Measurements from ENCODE around the gene TAGAP. TPM values are rescaled to one million over a fixed set of nuclear protein-coding genes. Genes with fewer than 3 reads are reported as not detected.

TAGAP gene
- total RNA-seq, 4 donors from 2014 or later, result 1.2 to 1.9 (median 1.5) TPM

DNA sequence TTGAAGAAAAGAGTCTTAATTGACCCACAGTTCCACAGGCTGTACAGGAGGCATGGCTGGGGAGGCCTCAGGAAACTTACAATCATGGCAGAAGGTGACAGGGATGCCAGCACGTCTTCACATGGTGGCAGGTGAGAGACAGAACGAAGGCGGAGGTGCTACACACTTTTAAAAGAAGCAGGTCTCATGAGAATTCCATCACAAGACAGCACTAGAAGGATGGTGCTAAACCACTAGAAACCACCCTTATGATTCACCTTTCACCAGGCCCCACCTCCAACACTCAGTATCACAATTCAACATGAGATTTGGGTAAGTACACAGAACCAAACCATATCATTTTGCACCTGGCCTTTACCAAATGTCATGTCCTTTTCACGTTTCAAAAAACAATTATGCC is 20.9 kb downstream of the TAGAP start:
- no peaks in the 10 kb centered on the region for H3K4me1 ChIP-seq
- TF ChIP-seq POLR2AphosphoS5 (IDR thresholded peaks at IDR 0.05), result no peak
- no peak for TF ChIP-seq EP300 (IDR thresholded peaks at IDR 0.05)
- no peak for TF ChIP-seq POLR2A (IDR thresholded peaks at IDR 0.05)
- TF ChIP-seq, protein P1, sequence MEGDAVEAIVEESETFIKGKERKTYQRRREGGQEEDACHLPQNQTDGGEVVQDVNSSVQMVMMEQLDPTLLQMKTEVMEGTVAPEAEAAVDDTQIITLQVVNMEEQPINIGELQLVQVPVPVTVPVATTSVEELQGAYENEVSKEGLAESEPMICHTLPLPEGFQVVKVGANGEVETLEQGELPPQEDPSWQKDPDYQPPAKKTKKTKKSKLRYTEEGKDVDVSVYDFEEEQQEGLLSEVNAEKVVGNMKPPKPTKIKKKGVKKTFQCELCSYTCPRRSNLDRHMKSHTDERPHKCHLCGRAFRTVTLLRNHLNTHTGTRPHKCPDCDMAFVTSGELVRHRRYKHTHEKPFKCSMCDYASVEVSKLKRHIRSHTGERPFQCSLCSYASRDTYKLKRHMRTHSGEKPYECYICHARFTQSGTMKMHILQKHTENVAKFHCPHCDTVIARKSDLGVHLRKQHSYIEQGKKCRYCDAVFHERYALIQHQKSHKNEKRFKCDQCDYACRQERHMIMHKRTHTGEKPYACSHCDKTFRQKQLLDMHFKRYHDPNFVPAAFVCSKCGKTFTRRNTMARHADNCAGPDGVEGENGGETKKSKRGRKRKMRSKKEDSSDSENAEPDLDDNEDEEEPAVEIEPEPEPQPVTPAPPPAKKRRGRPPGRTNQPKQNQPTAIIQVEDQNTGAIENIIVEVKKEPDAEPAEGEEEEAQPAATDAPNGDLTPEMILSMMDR (IDR thresholded peaks at IDR 0.05), result no peak
- no peaks in the 10 kb centered on the region for H3K36me3 ChIP-seq
- no peak overlapping the region for H3K4me3 ChIP-seq
- no peak for DNase-seq (ENCODE audit: low spot score in 2 of 2)
- H3K27ac ChIP-seq, result no peak overlapping the region
- peaks cover 5% of the 10 kb centered on the region for H3K9me3 ChIP-seq
- 90% methylated on average over 4 of the region's 4 CpGs for WGBS
- H3K27me3 ChIP-seq, result no peaks in the 10 kb centered on the region

DNA sequence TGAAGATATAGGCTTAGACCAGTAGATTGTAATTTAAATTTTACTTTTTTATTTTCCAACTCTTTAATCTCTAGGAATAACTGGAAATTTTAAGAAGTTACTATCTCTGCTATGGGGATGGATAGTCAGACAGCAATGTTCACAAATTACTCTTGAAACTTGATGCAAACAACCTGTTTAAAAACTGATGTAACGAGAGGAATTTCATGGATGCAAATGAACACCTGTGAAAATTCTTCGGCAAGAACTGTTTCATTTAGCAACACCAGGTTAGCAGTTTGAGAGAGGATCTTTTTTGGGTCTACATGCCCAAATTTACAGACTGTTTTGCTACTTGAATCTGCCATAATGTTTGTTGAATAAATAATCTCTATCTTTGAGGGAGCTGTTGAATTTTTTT is 24.8 kb downstream of the TAGAP start:
- TF ChIP-seq EP300 (IDR thresholded peaks at IDR 0.05) (no peak), POLR2AphosphoS5 (IDR thresholded peaks at IDR 0.05) (no peak), POLR2A (IDR thresholded peaks at IDR 0.05) (no peak)
- TF ChIP-seq, protein P1 (IDR thresholded peaks at IDR 0.05), result no peak
- peaks cover under 1% of the 10 kb centered on the region for H3K9me3 ChIP-seq
- H3K4me3 ChIP-seq, result no peak overlapping the region
- H3K36me3 ChIP-seq, result no peaks in the 10 kb centered on the region
- no peaks in the 10 kb centered on the region for H3K4me1 ChIP-seq
- no peak for DNase-seq (ENCODE audit: low spot score in 2 of 2)
- 91% methylated on average over 2 of the region's 2 CpGs for WGBS
- no peak overlapping the region for H3K27ac ChIP-seq
- no peaks in the 10 kb centered on the region for H3K27me3 ChIP-seq

DNA sequence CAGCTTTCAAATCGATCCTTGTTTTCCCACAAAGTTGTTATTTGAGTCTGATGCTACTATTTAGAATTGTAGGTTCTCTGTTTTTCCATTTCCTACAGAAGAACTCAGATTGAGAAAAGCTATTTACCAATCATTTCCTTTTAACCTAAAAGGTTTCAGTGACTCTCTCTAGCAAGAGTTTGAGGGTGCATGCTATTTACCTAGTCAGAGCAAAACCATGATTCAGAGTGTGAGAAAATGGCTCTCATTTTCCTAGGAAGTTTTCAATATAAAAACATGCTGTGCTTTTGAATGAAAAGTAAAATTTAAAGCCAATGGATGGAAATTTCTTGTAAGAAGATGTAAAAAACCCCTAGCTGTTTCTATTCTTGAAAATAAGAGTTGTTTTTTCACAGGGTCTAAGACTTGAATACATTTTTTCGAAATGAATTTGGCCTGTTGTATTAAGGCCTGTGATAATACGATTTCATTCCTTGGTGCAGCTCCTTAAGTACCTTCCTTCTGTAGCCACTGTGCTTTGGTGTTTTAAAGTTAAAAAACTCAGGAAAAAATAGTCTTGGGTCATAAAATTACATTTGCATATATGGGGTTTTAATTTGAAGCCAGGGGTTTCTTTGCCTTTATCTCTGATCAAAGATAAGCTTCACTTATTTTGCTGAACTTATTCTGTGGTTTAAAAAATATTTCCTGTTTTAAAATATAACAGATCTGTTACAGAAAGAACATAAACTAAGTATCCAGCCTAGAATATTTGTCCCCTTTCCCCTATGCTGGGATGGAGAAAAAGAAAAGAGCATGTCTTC is 26.8 kb downstream of the TAGAP start:
- Histone ChIP-seq H3K27me3 (no peaks in the 10 kb centered on the region), H3K36me3 (no peaks in the 10 kb centered on the region), H3K4me3 (no peak overlapping the region), H3K27ac (no peak overlapping the region), H3K4me1 (no peaks in the 10 kb centered on the region), H3K9me3 (no peaks in the 10 kb centered on the region)
- DNase-seq (ENCODE audit: low spot score in 2 of 2), result no peak
- 84% methylated on average over 3 of the region's 3 CpGs for WGBS
- TF ChIP-seq, protein P1 (IDR thresholded peaks at IDR 0.05), result no peak
- TF ChIP-seq EP300 (IDR thresholded peaks at IDR 0.05) (no peak), POLR2A (IDR thresholded peaks at IDR 0.05) (no peak), POLR2AphosphoS5 (IDR thresholded peaks at IDR 0.05) (no peak)

DNA sequence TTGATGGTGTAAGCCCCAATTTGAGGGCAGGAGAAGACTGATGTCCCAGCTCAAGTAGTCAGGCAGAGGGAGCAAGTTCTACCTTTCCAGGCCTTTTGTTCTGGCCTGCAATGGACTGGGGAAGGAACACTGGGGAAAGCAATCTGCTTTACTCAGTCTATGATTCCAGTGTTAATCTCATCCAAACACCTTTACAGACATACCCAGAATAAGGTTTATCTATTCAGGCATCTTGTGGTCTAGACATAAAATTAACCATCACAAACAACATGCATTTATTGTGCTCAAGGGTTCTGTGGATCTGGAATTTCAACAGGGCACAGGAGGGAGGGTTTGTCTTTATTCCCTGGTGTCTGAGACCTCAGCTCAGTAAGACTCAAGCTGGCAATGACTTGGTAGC is 30.4 kb downstream of the TAGAP start:
- no peaks in the 10 kb centered on the region for H3K9me3 ChIP-seq
- no peak for DNase-seq (ENCODE audit: low spot score in 2 of 2)
- no peak overlapping the region for H3K4me3 ChIP-seq
- H3K4me1 ChIP-seq, result peaks cover 3% of the 10 kb centered on the region
- no peaks in the 10 kb centered on the region for H3K27me3 ChIP-seq
- no peak overlapping the region for H3K27ac ChIP-seq
- TF ChIP-seq EP300 (IDR thresholded peaks at IDR 0.05), result no peak
- no peak for TF ChIP-seq POLR2A (IDR thresholded peaks at IDR 0.05)
- TF ChIP-seq, protein P1 (IDR thresholded peaks at IDR 0.05), result no peak
- TF ChIP-seq POLR2AphosphoS5 (IDR thresholded peaks at IDR 0.05), result no peak
- no peaks in the 10 kb centered on the region for H3K36me3 ChIP-seq

DNA sequence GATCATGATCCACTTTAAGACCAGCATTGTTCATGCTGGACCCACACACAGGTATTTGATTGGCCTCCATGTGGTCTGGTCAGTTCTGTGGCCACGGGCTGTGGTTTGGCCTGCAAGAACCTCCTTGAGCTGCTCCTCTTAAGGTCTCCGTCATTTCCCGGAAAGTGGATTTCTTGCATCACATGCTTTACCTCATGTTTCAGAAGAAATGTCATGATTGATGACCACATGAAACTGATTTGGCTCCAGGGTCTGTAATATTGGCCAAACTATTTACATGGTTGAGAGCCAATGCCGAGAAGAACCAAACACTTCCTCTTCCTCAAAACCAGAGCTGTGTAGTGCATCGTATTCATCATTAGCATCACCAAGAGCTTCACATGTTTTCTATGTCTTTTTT is 31.6 kb downstream of the TAGAP start:
- Histone ChIP-seq H3K9me3 (no peaks in the 10 kb centered on the region), H3K36me3 (no peaks in the 10 kb centered on the region), H3K27me3 (no peaks in the 10 kb centered on the region), H3K4me3 (no peak overlapping the region), H3K4me1 (peaks cover 3% of the 10 kb centered on the region), H3K27ac (no peak overlapping the region)
- WGBS, result 76% methylated on average over 5 of the region's 5 CpGs
- no peak for DNase-seq (ENCODE audit: low spot score in 2 of 2)
- TF ChIP-seq POLR2AphosphoS5 (IDR thresholded peaks at IDR 0.05) (no peak), EP300 (IDR thresholded peaks at IDR 0.05) (no peak), POLR2A (IDR thresholded peaks at IDR 0.05) (no peak)
- TF ChIP-seq, protein P1 (IDR thresholded peaks at IDR 0.05), result no peak

Data from suprapubic skin (tissue), 4 donors.